K562 (cell line): ENCODE data around the gene SPATS1. TPM values are rescaled to one million over a fixed set of nuclear protein-coding genes. Genes with fewer than 3 reads are reported as not detected.

Experiments
- ATAC-seq: fragments of 200-7000 bp; cut with Tn5 transposase; 3 replicates; pipeline ENCODE4 v1.9.1; 2020; ENCODE audit warnings: moderate library complexity
- BruUV-seq: library from RNA; stranded (reverse); fragments of 400-500 nt; replicated peaks from 2 replicates; lab custom pipeline; 2021; lab: Mats Ljungman, UMichigan
- CTCF ChIA-PET: fragments of 300-600 bp; formaldehyde crosslinking; extraction: SDS; loops from one replicate; lab custom pipeline; 2021; ENCODE audit warnings: low intra/inter-chr PET ratio; lab: Yijun Ruan, JAX
- POLR2A ChIA-PET: fragments of 300-600, 350-650 bp; sonication (Branson Sonifier 250); formaldehyde crosslinking; extraction: SDS; loops from one replicate; lab custom pipeline; 2021; ENCODE audit warnings: antibody characterized with exemption, inconsistent platforms; lab: Yijun Ruan, JAX
- DNase-seq, 4 experiments: peaks; one replicate each; pipeline versions ENCODE4 v3.0.0 to v3.0.0-alpha.2; 2011 to 2018; ENCODE audit warnings: low spot score in 3 of 4, mixed read lengths in 3 of 4; ENCODE audit errors: extremely low read depth in 1 of 4
- FAIRE-seq: peaks from 2 replicates; lab custom pipeline; 2011; peaks lifted over from hg19 to GRCh38; lab: Jason Lieb, UNC
- H2AFZ ChIP-seq: 2 replicates; pipeline ENCODE4 v1.6.0; 2011; ENCODE audit warnings: low read depth, low read length, control low read depth, inconsistent platforms
- H3K27ac ChIP-seq: fragments of 200-600 bp; 3 replicates; pipeline ENCODE4 v1.8.0; 2011; ENCODE audit warnings: low read depth, mild to moderate bottlenecking, control low read depth, inconsistent platforms, low read length, moderate library complexity, mixed read lengths; ENCODE audit errors: extremely low read depth
- H3K27me3 ChIP-seq, 2 experiments: fragments of 300-600 bp in 1 of 2; 2 replicates in 1 of 2; 3 replicates in 1 of 2; pipeline versions ENCODE4 v1.6.0 to v1.8.0; 2011; ENCODE audit warnings: inconsistent platforms in 2 of 2, low read length in 2 of 2, mild to moderate bottlenecking in 1 of 2, mixed read lengths in 1 of 2, moderate library complexity in 1 of 2; ENCODE audit not compliant: control insufficient read depth in 2 of 2, insufficient read depth in 2 of 2
- H3K36me3 ChIP-seq: fragments of 300-600 bp; 3 replicates; pipeline ENCODE4 v1.8.0; 2011; ENCODE audit warnings: mild to moderate bottlenecking, low read length, inconsistent platforms; ENCODE audit not compliant: control insufficient read depth, insufficient read depth
- H3K4me1 ChIP-seq, 2 experiments: fragments of 200-600 bp in 1 of 2; replicated peaks in 1 of 2; 2 replicates in 1 of 2; 3 replicates in 1 of 2; pipeline versions ENCODE4 v1.5.1 to v1.8.0; 2011; ENCODE audit warnings: inconsistent platforms in 2 of 2, low read length in 2 of 2, mild to moderate bottlenecking in 1 of 2, mixed read lengths in 1 of 2, moderate library complexity in 1 of 2; ENCODE audit not compliant: control insufficient read depth in 2 of 2, insufficient read depth in 2 of 2
- H3K4me2 ChIP-seq: 2 replicates; pipeline ENCODE4 v1.6.1; 2011; ENCODE audit warnings: low read length, control low read depth, inconsistent platforms, mixed read lengths; ENCODE audit not compliant: insufficient read depth
- H3K4me3 ChIP-seq: fragments of 200-600 bp; sonication (generic), shearing (Covaris generic); 2 replicates; pipeline ENCODE4 v1.5.1; 2016; ENCODE audit warnings: control low read depth, inconsistent platforms
- H3K79me2 ChIP-seq: fragments of 200-600 bp; 3 replicates; pipeline ENCODE4 v1.8.0; 2011; ENCODE audit warnings: low read length, inconsistent platforms; ENCODE audit not compliant: control insufficient read depth, insufficient read depth
- H3K9ac ChIP-seq, 2 experiments: 2 replicates each; pipeline versions ENCODE4 v1.6.0 to v1.6.1; 2011; ENCODE audit warnings: low read depth in 2 of 2, low read length in 2 of 2, control low read depth in 1 of 2, inconsistent platforms in 1 of 2, mild to moderate bottlenecking in 1 of 2, mixed read lengths in 1 of 2; ENCODE audit not compliant: insufficient read depth in 1 of 2
- H3K9me1 ChIP-seq: one replicate; pipeline ENCODE4 v1.6.0; 2011; ENCODE audit warnings: inconsistent platforms, mild to moderate bottlenecking, low read length, moderate library complexity; ENCODE audit not compliant: control insufficient read depth, insufficient read depth
- H3K9me3 ChIP-seq: replicated peaks from 2 replicates; pipeline ENCODE4 v1.5.1; 2011; ENCODE audit warnings: low read depth, low read length, inconsistent platforms; ENCODE audit not compliant: control insufficient read depth, insufficient read depth
- H4K20me1 ChIP-seq: replicated peaks from 2 replicates; pipeline ENCODE4 v1.6.1; 2011; ENCODE audit warnings: low read length, inconsistent platforms, mixed read lengths; ENCODE audit not compliant: control insufficient read depth, insufficient read depth
- ARID2 ChIP-seq: fragments of 450-650 bp; IDR thresholded peaks from 2 replicates; pipeline ENCODE4 v1.6.1; 2017; ENCODE audit warnings: antibody characterized with exemption, mild to moderate bottlenecking
- BCL6 ChIP-seq: fragments of 250-450 bp; sonication (Bioruptor Pico); IDR thresholded peaks from 2 replicates; pipeline ENCODE4 v1.4.0; 2020
- CHD7 ChIP-seq: fragments of 200-600 bp; sonication (generic); IDR thresholded peaks from one replicate; pipeline ENCODE4 v1.6.1; 2012; ENCODE audit warnings: mild to moderate bottlenecking, low read depth, low read length, inconsistent platforms
- DMBX1 ChIP-seq: fragments of 250-450 bp; sonication (Bioruptor Pico); IDR thresholded peaks from 2 replicates; pipeline ENCODE4 v1.8.0; 2022; ENCODE audit warnings: inconsistent platforms, mild to moderate bottlenecking, moderate library complexity, borderline replicate concordance
- KLF10 ChIP-seq: fragments of 250-450 bp; sonication (Bioruptor Pico); IDR thresholded peaks from 2 replicates; pipeline ENCODE4 v1.6.1; 2021; ENCODE audit warnings: matching md5 sums
- KLF6 ChIP-seq: fragments of 250-450 bp; sonication (Bioruptor Pico); IDR thresholded peaks from 2 replicates; pipeline ENCODE4 v1.4.0; 2020; ENCODE audit warnings: mild to moderate bottlenecking, moderate library complexity, borderline replicate concordance
- POLR2H ChIP-seq: IDR thresholded peaks from 2 replicates; pipeline ENCODE4 v1.6.1; 2016; ENCODE audit warnings: missing genetic modification characterization, low read depth, mild to moderate bottlenecking, control low read depth, missing compliant biosample characterization, moderate library complexity
- PTBP1 ChIP-seq: fragments of 200-400 bp; formaldehyde crosslinking; IDR thresholded peaks from 2 replicates; pipeline ENCODE4 v1.6.1; 2017; ENCODE audit warnings: low read depth, low read length
- RNF2 ChIP-seq: sonication (generic); IDR thresholded peaks from 2 replicates; pipeline ENCODE4 v1.6.1; 2016
- SNIP1 ChIP-seq: fragments of 450-650 bp; IDR thresholded peaks from 2 replicates; pipeline ENCODE4 v1.7.1; 2017; ENCODE audit warnings: low read depth, mild to moderate bottlenecking
- ZBTB8A ChIP-seq: fragments of 450-650 bp; IDR thresholded peaks from 2 replicates; pipeline ENCODE4 v1.6.1; 2018; ENCODE audit warnings: mild to moderate bottlenecking, moderate library complexity; ENCODE audit not compliant: partially characterized antibody
- ZNF133 ChIP-seq: fragments of 250-450 bp; sonication (Bioruptor Pico); IDR thresholded peaks from 2 replicates; pipeline ENCODE4 v1.4.0; 2020; ENCODE audit warnings: mild to moderate bottlenecking
- WGBS: fragments of 100-300 bp; shearing (Covaris generic); methylation state at CpG from one replicate; pipeline ENCODE4 v1.1.6; 2016; ENCODE audit warnings: low coverage, mixed read lengths; ENCODE audit not compliant: insufficient coverage; ENCODE audit errors: missing lambda C conversion rate; 5-methylcytosine and 5-hydroxymethylcytosine counted together
- in situ Hi-C: fragments of 300-500 bp; cut with MboI; formaldehyde crosslinking; loops from 4 replicates; pipeline ENCODE4 v1.15.0; 2018; ENCODE audit warnings: inconsistent platforms, mixed read lengths
- intact Hi-C: fragments of 100-400 bp; cut with micrococcal nuclease; formaldehyde crosslinking; loops from 2 replicates; pipeline ENCODE4 v1.14.2; 2022
- polyA plus RNA-seq, 8 experiments: library from polyadenylated mRNA; depleted of rRNA in 4 of 8; stranded (reverse) in 5 of 8; unstranded in 3 of 8; fragments of >200 nt; fragmentation: Nextera tagmentation in 2 of 8; fragmentation: Illumina TruSeq in 1 of 8; extraction: Ambion mirVana in 2 of 8; extraction: Trizol in 1 of 8; gene quantifications; 2 replicates each; pipeline versions ENCODE4 v1.2.1 to v1.2.3, GENCODE V29; 2011 to 2014; ENCODE audit warnings: inconsistent platforms in 1 of 8, missing spikeins in 1 of 8
- total RNA-seq, 7 experiments: library from RNA; depleted of rRNA in 6 of 7; stranded (reverse); fragments of >200 nt in 6 of 7; fragmentation: Illumina TruSeq in 2 of 7; extraction: Trizol in 2 of 7; gene quantifications; 2 replicates each; pipeline versions ENCODE4 v1.2.1 to v1.2.3, GENCODE V29; 2011 to 2021; ENCODE audit warnings: low replicate concordance in 1 of 7

SPATS1 gene
- total and polyA plus RNA-seq, 9 of the 15 experiments (the other 6 are each of a cell fraction or from before 2014, with no cell fraction given) = not detected

- Histone ChIP-seq H2AFZ (no peak overlapping the region), H3K4me3 (no peak overlapping the region), H3K4me2 (no peak overlapping the region), H3K9ac (no peak overlapping the region), H4K20me1 (no peaks in the 10 kb centered on the region), H3K27me3 (peaks cover 18 to 21% of the 10 kb centered on the region in 2 experiments; a peak in 4 of 5 replicates), H3K4me1 (no peaks in the 10 kb centered on the region), H3K9me1 (no peaks in the 10 kb centered on the region), H3K9me3 (no peaks in the 10 kb centered on the region), H3K79me2 (no peaks in the 10 kb centered on the region), H3K36me3 (no peaks in the 10 kb centered on the region), H3K27ac (no peak overlapping the region)
- ChIA-PET POLR2A (interaction anchor here (0.7 kb wide), 1 partner anchor 9 kb away, joined by 3 read pairs; no protein-coding TSS in a partner anchor), CTCF (interaction anchor here (0.6 kb wide), 1 partner anchor 28 kb away, joined by 11 read pairs; no protein-coding TSS in a partner anchor)
- ATAC-seq (no peak), FAIRE-seq (no peak), DNase-seq (no peak)
- intact Hi-C loops (no loop called here), in situ Hi-C loops (no loop called here)
- no TSS peak for BruUV-seq
- 2% methylated on average over 3 of the region's 3 CpGs for WGBS
- no peak for TF ChIP-seq CHD7
- no peak for TF ChIP-seq DMBX1 (CRISPR knock-in tag)
- TF ChIP-seq ARID2 = no peak
- TF ChIP-seq PTBP1 = no peak
- TF ChIP-seq ZNF133 (CRISPR knock-in tag) = no peak
- TF ChIP-seq BCL6 (CRISPR knock-in tag) = no peak
- no peak for TF ChIP-seq RNF2
- no peak for TF ChIP-seq KLF6 (CRISPR knock-in tag)
- TF ChIP-seq ZBTB8A = no peak
- no peak for TF ChIP-seq KLF10 (CRISPR knock-in tag)
- no peak for TF ChIP-seq SNIP1
- no peak for TF ChIP-seq POLR2H (tag)
These were observed 24.3 kb downstream of the SPATS1 start for GRCh38 chr6:44366781-44367180.
